ENCODE measurements around the gene ZNF581. TPM values are rescaled to one million over a fixed set of nuclear protein-coding genes. Genes with fewer than 3 reads are reported as not detected.
A peak's percentile ranks its signal among the peaks of the same experiment; 100 is the strongest.

Gene ZNF581
- total RNA-seq, 2 donors from 2014 or later, result 47.2 to 48.7 TPM

- Histone ChIP-seq H3K4me3 (ENCODE audit: low read length) (peak within 1 kb of the TSS; percentile 92), H3K36me3 (ENCODE audit: control insufficient read depth, insufficient read depth, low read length) (peaks cover 14% of the 10 kb centered on the region), H3K4me1 (ENCODE audit: control insufficient read depth, insufficient read depth, low read length) (peaks cover 7% of the 10 kb centered on the region), H3K27me3 (ENCODE audit: control insufficient read depth, insufficient read depth, low read length, poor library complexity, severe bottlenecking) (no peaks in the 10 kb centered on the region), H3K9me3 (ENCODE audit: control insufficient read depth, low read length) (no peaks in the 10 kb centered on the region), H3K9ac (ENCODE audit: extremely low read depth, low read length, poor library complexity, severe bottlenecking) (peak within 1 kb of the TSS; percentile 55), H3K27ac (ENCODE audit: low read depth, low read length) (peak within 1 kb of the TSS; percentile 3)
- peaks cover 21% of the 10 kb centered on the region for H3K4me1 Mint-ChIP-seq
- peak within 1 kb of the TSS; percentile 83 for H3K27ac Mint-ChIP-seq
- DNase-seq, result peak; percentile 86
- WGBS, 2 experiments (ENCODE audit: insufficient coverage in 1 of 2, insufficient read length in 1 of 2), result 3 to 7% methylated on average over 16 to 89 of the region's 89 CpGs
- H3K9me3 Mint-ChIP-seq, result peaks cover 5% of the 10 kb centered on the region
- peaks cover 28% of the 10 kb centered on the region for H3K36me3 Mint-ChIP-seq (ENCODE audit: low read depth)
- TF ChIP-seq CTCF (conservative IDR thresholded peaks at IDR 0.05), result no peak
- peak within 1 kb of the TSS; percentile 90 for H3K4me3 Mint-ChIP-seq
- H3K27me3 Mint-ChIP-seq (ENCODE audit: insufficient read depth), result no peaks in the 10 kb centered on the region
Observed at GRCh38 chr19:55640577-55641425, 2.6 kb upstream of the ZNF581 start, which contains the start of gene ZNF580. TSS of gene ZNF580 (plus strand) at chr19:55641002. CDS start at chr19:55642509, 1,507 bp downstream.

- no peaks in the 10 kb centered on the region for H3K9me3 ChIP-seq (ENCODE audit: control insufficient read depth, low read length)
- H3K27me3 Mint-ChIP-seq (ENCODE audit: insufficient read depth), result no peaks in the 10 kb centered on the region
- peak overlapping the region; percentile 65 for H3K27ac Mint-ChIP-seq
- peaks cover 29% of the 10 kb centered on the region for H3K36me3 Mint-ChIP-seq (ENCODE audit: low read depth)
- peaks cover 5% of the 10 kb centered on the region for H3K9me3 Mint-ChIP-seq
- no peaks in the 10 kb centered on the region for H3K27me3 ChIP-seq (ENCODE audit: control insufficient read depth, insufficient read depth, low read length, poor library complexity, severe bottlenecking)
- WGBS, 2 experiments (ENCODE audit: insufficient coverage in 1 of 2, insufficient read length in 1 of 2), result 1 to 7% methylated on average over 9 to 25 of the region's 25 CpGs
- H3K4me1 ChIP-seq (ENCODE audit: control insufficient read depth, insufficient read depth, low read length), result peaks cover 7% of the 10 kb centered on the region
- peak overlapping the region; percentile 3 for H3K27ac ChIP-seq (ENCODE audit: low read depth, low read length)
- no peak for TF ChIP-seq CTCF (conservative IDR thresholded peaks at IDR 0.05)
- H3K4me3 ChIP-seq (ENCODE audit: low read length), result peak overlapping the region; percentile 92
- peak overlapping the region; percentile 55 for H3K9ac ChIP-seq (ENCODE audit: extremely low read depth, low read length, poor library complexity, severe bottlenecking)
- H3K36me3 ChIP-seq (ENCODE audit: control insufficient read depth, insufficient read depth, low read length), result peaks cover 14% of the 10 kb centered on the region
- H3K4me3 Mint-ChIP-seq, result peak overlapping the region; percentile 90
- no peak for DNase-seq
- H3K4me1 Mint-ChIP-seq, result peaks cover 13% of the 10 kb centered on the region
Observed at GRCh38 chr19:55641426-55642152, 1.9 kb upstream of the ZNF581 start.

- Histone ChIP-seq H3K27ac (ENCODE audit: low read depth, low read length) (no peak overlapping the region), H3K27me3 (ENCODE audit: control insufficient read depth, insufficient read depth, low read length, poor library complexity, severe bottlenecking) (no peaks in the 10 kb centered on the region), H3K9ac (ENCODE audit: extremely low read depth, low read length, poor library complexity, severe bottlenecking) (peak overlapping the region; percentile 55), H3K36me3 (ENCODE audit: control insufficient read depth, insufficient read depth, low read length) (peaks cover 14% of the 10 kb centered on the region), H3K9me3 (ENCODE audit: control insufficient read depth, low read length) (no peaks in the 10 kb centered on the region), H3K4me3 (ENCODE audit: low read length) (peak overlapping the region; percentile 92), H3K4me1 (ENCODE audit: control insufficient read depth, insufficient read depth, low read length) (peaks cover 11% of the 10 kb centered on the region)
- Mint-ChIP-seq H3K27me3 (ENCODE audit: insufficient read depth) (no peaks in the 10 kb centered on the region), H3K4me3 (peak overlapping the region; percentile 90), H3K9me3 (peaks cover 5% of the 10 kb centered on the region), H3K4me1 (peaks cover 16% of the 10 kb centered on the region), H3K27ac (peak overlapping the region; percentile 88), H3K36me3 (ENCODE audit: low read depth) (peaks cover 34% of the 10 kb centered on the region)
- DNase-seq, result peak; percentile 69
- 2 to 4% methylated on average over 9 to 65 of the region's 65 CpGs for WGBS, 2 experiments (ENCODE audit: insufficient coverage in 1 of 2, insufficient read length in 1 of 2)
- TF ChIP-seq CTCF (conservative IDR thresholded peaks at IDR 0.05), result no peak
Observed at GRCh38 chr19:55642153-55643002, 1.1 kb upstream of the ZNF581 start.

All from endodermal cell (in vitro differentiated cells).